HG03135 (cell line): Measurements from ENCODE around the gene AP3B1.

Experiments
- ATAC-seq: cut with Tn5 transposase; IDR thresholded peaks from one replicate; pipeline ENCODE4 v1.9.1; 2021; ENCODE audit warnings: mild to moderate bottlenecking, moderate library complexity; ENCODE audit not compliant: unreplicated experiment

The AP3B1 gene

GRCh38 chr5:78293851-78294247, 649 bp downstream of the AP3B1 start:
- no peak for ATAC-seq

DNA sequence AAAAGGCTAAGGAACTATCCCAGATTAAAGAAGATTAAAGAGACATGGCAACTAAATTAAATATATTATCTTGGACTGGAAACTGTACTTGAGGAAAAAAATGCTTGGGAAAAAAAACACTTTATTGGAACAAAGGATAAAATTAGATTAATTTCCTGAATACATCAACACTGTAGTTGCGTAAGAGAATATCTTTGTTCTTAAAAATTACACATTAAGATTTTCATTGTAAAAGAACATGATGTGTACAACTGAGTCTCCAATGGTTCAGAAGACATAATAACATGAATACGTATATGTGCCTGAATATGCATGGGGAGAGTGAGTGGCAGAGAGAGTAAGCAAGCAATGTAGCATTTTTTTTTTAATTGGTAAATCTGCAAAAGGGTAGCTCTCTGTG, 2.8 kb downstream of the AP3B1 start:
- no peak for ATAC-seq

DNA sequence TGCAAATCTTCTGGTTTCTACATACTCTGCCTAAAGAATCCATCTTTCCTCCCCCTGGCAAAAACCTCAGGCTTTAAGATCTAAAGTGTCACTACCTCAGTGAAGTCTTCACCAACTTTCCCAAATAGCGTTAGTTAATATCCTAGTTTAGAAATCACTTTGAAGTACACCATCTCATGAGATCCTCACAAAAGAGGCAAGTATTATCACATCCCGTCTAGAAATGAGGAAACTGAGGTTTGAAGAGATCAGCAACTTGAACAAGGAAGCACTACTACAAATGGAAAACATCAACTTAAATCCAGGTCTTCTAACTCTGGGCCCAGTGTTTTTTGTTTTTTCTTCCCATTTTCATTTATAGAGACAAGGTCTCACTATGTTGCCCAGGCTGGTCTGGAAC, 4.6 kb downstream of the AP3B1 start:
- ATAC-seq: no peak

DNA sequence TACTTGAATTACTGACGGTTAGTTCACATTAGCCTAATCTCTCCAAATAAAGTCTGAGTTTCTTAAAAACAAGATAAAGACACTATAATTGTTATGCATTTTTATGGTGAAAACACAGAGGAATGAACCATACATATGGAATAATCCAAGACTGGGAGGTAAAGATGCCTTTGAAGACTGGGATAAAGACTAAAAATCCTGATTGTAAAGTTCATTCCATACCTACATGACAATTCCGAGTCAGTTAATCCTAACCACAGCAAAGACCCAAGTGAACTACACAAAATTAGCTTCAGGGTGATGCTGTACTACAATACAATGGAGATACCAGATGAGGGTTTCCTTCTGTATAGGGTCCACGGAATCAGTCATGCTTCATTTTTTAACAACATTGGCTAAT, 6.3 kb downstream of the AP3B1 start:
- ATAC-seq: no peak

DNA sequence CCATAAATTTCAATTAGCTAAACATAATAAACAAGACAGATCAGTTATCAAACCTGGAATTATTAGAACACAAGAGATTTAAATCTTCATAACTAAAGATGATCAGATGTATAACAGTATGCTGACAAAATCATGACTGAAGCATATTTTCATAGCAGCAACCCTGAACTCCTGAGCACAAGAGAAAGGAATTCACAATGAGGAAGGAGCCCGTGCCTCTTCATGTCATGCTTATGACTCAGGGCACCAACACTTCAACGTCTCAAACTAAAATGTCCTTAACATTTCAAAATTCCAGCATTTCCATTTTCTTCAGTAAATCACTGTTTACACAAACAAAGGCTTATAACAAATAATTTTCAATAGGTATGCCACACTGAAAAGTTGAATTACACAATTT, 6.7 kb downstream of the AP3B1 start:
- no peak for ATAC-seq

- no peak for ATAC-seq
Measured at GRCh38 chr5:78287169-78287568, 7.3 kb downstream of the AP3B1 start.

DNA sequence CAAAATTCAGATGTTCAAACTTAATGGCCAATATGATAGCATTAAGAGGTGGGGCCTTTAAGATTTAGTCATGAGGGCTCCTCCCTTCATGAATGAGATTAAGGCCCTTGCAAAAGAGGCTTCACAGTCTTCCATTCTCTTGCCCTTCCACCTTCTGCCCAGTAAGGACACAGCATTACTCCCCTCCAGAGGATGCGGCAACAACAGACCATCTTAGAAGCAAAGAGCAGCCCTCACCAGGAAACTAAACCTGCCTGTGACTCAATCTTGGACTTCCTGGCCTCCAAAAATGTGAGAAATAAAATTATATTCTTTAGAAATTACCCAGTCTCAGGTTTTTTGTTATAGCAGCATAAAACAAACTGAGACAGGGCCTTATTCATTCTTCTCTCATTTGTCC, 8.2 kb downstream of the AP3B1 start:
- ATAC-seq: no peak

DNA sequence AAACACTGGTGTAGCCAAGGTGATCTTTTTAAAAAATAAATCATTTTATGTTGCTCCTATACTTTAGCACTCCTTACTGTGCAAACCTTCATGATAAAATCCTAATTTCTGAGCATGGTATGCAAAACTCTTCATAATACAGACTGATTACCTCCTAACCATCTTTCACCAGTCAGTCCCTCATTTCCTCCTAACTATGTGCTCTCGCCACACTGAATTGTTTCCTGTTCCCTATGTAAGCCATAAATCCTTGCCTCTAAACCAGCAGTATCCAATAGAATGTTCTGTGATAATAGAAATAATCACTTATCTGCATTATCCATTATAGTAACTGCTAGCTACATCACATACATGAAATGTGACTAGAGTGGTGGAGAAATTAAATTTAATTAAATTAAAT, 10.7 kb downstream of the AP3B1 start:
- no peak for ATAC-seq

- ATAC-seq: no peak
Measured at GRCh38 chr5:78283105-78283504, 11.4 kb downstream of the AP3B1 start.

DNA sequence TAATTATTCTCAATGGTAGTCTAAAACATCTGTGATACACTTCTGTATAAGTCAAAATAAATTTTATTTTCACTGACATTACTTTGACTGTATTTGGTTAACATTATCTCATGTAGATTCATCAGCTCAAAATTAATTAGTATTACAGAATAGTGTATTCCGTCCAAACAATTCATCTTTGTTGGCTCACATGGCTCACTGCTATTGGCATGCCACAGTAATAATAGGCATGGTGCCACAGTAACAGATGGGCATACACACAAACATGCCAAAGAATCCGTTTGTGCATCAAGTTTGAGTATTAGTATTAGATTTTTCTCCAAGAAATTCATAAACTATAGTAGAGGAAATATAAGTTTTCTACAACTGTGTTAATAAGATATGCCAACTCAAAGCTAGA, 14.2 kb downstream of the AP3B1 start:
- no peak for ATAC-seq

DNA sequence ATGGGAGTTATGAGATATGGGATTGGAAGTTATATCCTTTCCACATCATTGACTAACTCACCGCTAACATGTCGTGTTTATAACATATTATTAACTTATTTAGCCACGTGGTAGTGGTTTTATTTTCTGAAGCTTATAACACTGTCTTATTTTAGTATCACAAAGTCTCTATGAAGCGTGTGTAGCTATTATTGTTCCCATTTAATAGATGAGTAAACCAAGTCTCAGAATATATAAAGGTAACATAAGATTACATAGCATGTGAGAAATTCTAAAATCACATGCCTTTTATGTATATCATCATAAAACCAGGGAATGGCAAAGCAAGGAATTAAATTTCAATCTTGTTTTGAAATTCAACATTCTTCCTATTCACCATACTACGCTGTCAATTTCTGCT, 15.3 kb downstream of the AP3B1 start:
- ATAC-seq: no peak

- ATAC-seq: no peak
Measured at GRCh38 chr5:78277715-78278114, 16.8 kb downstream of the AP3B1 start.

- ATAC-seq: no peak
Measured at GRCh38 chr5:78275998-78276543, 18.4 kb downstream of the AP3B1 start.

DNA sequence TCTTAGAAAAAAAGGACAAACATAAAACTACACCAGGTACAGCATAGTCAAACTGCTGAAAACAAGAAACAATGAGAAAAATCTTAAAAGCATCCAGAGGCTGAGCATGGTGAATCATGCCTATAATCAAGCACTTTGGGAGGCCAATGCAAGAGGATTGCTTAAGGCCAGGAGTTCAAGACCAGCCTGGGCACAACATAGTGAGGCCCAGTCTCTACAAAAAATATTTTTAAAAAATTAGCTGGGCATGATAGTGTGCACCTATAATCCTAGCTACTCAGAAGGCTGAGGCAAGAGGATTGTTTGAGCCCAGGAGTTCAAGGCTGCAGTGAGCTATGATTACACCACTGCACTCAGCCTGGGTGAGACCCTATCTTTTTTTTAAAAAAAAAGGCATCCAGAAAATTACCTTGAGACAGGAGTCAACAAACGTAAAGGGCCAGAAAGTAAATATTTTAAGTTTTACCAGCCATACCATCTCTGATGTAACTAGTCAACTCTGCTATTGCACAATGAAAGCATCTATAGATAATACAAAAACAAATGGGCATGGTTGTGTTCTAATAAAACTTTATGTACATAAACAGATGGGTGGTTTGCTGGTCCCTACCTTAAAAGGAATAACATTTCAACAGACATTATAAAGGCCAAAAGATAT, 19.8 kb downstream of the AP3B1 start:
- no peak for ATAC-seq

- no peak for ATAC-seq
Measured at GRCh38 chr5:78273436-78273835, 21.1 kb downstream of the AP3B1 start.

DNA sequence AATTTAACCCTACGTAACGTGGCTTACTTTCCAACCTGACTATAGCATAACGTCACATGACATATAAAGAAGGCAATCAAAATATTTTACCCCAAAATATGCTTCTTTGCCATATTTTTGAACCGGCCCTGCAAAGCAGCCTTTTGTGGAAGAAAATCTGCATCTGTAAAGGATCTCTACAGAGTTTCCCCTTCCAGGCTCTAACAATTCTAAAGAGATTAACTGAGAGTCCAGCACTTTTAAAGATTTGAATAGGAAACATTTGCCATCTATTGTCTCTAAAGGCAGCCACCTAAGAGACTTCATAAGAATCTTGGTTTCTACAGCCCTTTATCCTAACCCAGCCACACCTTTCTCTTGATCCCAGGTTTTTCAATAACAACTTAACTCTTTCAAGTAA, 22.7 kb downstream of the AP3B1 start:
- ATAC-seq: no peak

- ATAC-seq: no peak
Measured at GRCh38 chr5:78269088-78269703, 25.3 kb downstream of the AP3B1 start.

DNA sequence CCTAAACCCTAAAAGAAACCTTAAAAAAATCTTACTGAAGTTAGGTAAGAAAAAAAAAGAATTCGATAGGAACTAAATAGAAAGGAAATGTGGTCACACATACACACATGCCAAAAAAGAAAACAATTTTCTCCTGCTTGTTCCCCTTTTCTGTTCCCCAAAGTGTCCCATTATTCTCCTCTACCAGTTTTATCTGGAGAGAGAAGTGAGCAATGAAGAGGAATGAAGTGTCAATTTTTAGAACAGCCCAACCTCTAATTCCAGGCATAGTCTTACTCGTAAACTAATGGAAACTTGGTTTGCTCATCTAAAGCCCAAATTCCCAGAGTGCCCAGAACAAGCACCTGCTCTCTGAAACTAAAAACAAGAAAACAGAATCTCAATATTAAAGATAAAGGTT, 26.1 kb downstream of the AP3B1 start:
- ATAC-seq: no peak

DNA sequence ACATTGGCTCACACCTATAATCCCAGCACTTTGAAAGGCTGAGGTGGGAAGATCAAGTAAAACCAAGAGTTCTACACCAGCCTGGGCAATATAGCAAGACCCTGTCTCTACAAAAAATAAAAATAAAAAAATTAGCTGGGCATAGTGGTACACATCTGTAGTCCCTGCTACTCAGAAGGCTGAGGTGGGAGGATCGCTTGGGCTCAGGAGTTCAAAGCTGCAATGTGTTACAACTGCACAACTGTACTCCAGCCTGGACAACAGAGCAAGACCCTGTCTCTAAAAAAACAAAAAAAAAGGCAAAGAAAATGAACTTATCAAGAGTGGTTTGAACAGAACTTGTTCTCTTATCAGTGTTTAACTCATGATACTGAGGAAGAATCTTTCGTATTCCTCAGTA, 29.3 kb downstream of the AP3B1 start:
- no peak for ATAC-seq

DNA sequence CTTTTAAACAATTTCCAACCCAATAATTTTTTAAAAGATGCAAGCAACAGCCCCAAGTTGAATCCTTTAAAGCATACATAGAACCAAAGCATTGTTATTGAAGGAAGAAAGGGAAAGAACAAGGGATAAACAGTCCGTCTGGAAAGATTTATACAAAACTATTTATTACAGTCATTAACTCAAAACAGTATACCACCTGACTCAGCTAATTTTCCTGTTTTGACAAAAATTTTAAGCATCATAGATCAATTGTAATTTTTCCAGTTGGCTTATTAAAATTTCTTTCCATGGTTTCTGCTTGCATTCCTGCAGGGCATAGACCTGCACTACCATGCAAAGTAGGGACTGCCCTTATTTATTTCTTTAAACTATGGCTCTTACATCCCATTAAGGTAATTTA, 29.9 kb downstream of the AP3B1 start:
- ATAC-seq: no peak

GRCh38 chr5:78260771-78261170, 33.7 kb downstream of the AP3B1 start:
- ATAC-seq: no peak

DNA sequence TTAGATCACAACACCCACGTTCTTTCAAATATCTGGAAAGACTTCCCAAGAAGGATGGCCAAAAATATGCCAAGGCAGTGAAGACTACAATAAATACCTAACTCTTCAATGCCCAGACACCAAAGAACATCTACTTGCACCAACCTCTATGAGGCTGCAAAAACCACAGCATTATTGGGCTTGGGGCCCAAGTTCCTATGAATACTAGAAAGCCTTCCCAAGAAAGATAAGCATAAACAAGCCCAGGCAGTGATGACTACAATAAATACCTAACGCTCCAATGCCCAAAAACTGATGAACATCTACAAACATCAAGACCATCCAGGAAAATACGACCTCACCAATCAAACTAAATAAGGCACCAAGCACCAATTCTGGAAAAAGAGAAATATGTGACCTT, 41.3 kb downstream of the AP3B1 start:
- ATAC-seq: no peak

GRCh38 chr5:78252715-78253114, 41.8 kb downstream of the AP3B1 start:
- no peak for ATAC-seq
